Neural cell (in vitro differentiated cells): Measurements from ENCODE around the gene CYP4B1.

Experiments
- CTCF ChIP-seq: fragments of 450-650 bp; IDR thresholded peaks from 2 replicates; pipeline ENCODE4 v1.5.1; 2014; ENCODE audit warnings: antibody characterized with exemption, mild to moderate bottlenecking, moderate library complexity; ENCODE audit not compliant: poor library complexity, severe bottlenecking
- EZH2 ChIP-seq: fragments of 200-600, 300-800 bp; shearing (Covaris generic), sonication (generic); IDR thresholded peaks from 2 replicates; pipeline ENCODE4 v1.6.1; 2014; ENCODE audit warnings: antibody characterized with exemption, low read length, borderline replicate concordance, mild to moderate bottlenecking; ENCODE audit not compliant: insufficient read depth, poor library complexity, severe bottlenecking
- MXI1 ChIP-seq: fragments of 450-650 bp; conservative IDR thresholded peaks from 2 replicates; pipeline ENCODE4 v1.6.1; 2014; ENCODE audit warnings: antibody characterized with exemption, mild to moderate bottlenecking; ENCODE audit not compliant: poor library complexity, severe bottlenecking
- POLR2AphosphoS5 ChIP-seq: IDR thresholded peaks from 2 replicates; pipeline ENCODE4 v1.6.1; 2012
- RAD21 ChIP-seq: fragments of 450-650 bp; conservative IDR thresholded peaks from 2 replicates; pipeline ENCODE4 v1.6.1; 2014; ENCODE audit warnings: antibody characterized with exemption, mild to moderate bottlenecking, moderate library complexity
- REST ChIP-seq: IDR thresholded peaks from 2 replicates; pipeline ENCODE4 v1.6.1; 2012; ENCODE audit warnings: borderline replicate concordance
- SMC3 ChIP-seq: fragments of 450-650 bp; conservative IDR thresholded peaks from 2 replicates; pipeline ENCODE4 v1.6.1; 2014; ENCODE audit warnings: antibody characterized with exemption, mild to moderate bottlenecking, moderate library complexity; ENCODE audit not compliant: poor library complexity
- TAF1 ChIP-seq: IDR thresholded peaks from 2 replicates; pipeline ENCODE4 v1.6.1; 2012; ENCODE audit warnings: low read depth

GRCh38 chr1:46809904-46810303, 11.1 kb downstream of the CYP4B1 start:
- no peak for TF ChIP-seq CTCF
- no peak for TF ChIP-seq EZH2
- TF ChIP-seq RAD21 = no peak
- no peak for TF ChIP-seq TAF1
- TF ChIP-seq REST = no peak
- no peak for TF ChIP-seq POLR2AphosphoS5
- no peak for TF ChIP-seq SMC3
- TF ChIP-seq MXI1 = no peak
